Type B pancreatic cell (in vitro differentiated cells): Measurements from ENCODE around the gene PELI3. TPM values are rescaled to one million over a fixed set of nuclear protein-coding genes. Genes with fewer than 3 reads are reported as not detected.

Source experiments
- DNase-seq: peaks from one replicate; pipeline ENCODE4 v3.0.0; 2021; ENCODE audit warnings: mixed read lengths; ENCODE audit not compliant: unreplicated experiment; ENCODE audit errors: extremely low spot score
- H3K27ac Mint-ChIP-seq: 2 replicates; pipeline ENCODE4 v1.8.0; 2021; ENCODE audit warnings: mild to moderate bottlenecking, mixed read lengths
- H3K27me3 Mint-ChIP-seq: 2 replicates; pipeline ENCODE4 v1.8.0; 2021; ENCODE audit warnings: mixed read lengths
- H3K36me3 Mint-ChIP-seq: 2 replicates; pipeline ENCODE4 v1.8.0; 2021; ENCODE audit warnings: mixed read lengths
- H3K4me1 Mint-ChIP-seq: one replicate; pipeline ENCODE4 v1.8.0; 2021; ENCODE audit warnings: mixed read lengths; ENCODE audit not compliant: unreplicated experiment
- H3K4me3 Mint-ChIP-seq: 2 replicates; pipeline ENCODE4 v1.8.0; 2021; ENCODE audit warnings: mild to moderate bottlenecking, mixed read lengths
- H3K9me3 Mint-ChIP-seq: 2 replicates; pipeline ENCODE4 v1.8.0; 2021; ENCODE audit warnings: mixed read lengths
- total RNA-seq: library from RNA; stranded (reverse); gene quantifications from 2 replicates; pipeline ENCODE4 v1.2.1, GENCODE V29; 2021; ENCODE audit warnings: low replicate concordance
- TF ChIP-seq, protein P1 (sequence below): fragments of 200-600 bp; sonication (generic); conservative IDR thresholded peaks from 2 replicates; pipeline ENCODE4 v1.5.0; 2021; ENCODE audit warnings: antibody characterized with exemption, mild to moderate bottlenecking

PELI3 gene
- total RNA-seq, 1 donor from 2014 or later = 17.9 TPM

GRCh38 chr11:66447012-66447411 lies 19.7 kb upstream of the PELI3 start:
- TF ChIP-seq, protein P1, sequence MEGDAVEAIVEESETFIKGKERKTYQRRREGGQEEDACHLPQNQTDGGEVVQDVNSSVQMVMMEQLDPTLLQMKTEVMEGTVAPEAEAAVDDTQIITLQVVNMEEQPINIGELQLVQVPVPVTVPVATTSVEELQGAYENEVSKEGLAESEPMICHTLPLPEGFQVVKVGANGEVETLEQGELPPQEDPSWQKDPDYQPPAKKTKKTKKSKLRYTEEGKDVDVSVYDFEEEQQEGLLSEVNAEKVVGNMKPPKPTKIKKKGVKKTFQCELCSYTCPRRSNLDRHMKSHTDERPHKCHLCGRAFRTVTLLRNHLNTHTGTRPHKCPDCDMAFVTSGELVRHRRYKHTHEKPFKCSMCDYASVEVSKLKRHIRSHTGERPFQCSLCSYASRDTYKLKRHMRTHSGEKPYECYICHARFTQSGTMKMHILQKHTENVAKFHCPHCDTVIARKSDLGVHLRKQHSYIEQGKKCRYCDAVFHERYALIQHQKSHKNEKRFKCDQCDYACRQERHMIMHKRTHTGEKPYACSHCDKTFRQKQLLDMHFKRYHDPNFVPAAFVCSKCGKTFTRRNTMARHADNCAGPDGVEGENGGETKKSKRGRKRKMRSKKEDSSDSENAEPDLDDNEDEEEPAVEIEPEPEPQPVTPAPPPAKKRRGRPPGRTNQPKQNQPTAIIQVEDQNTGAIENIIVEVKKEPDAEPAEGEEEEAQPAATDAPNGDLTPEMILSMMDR = no peak
- peaks cover 8% of the 10 kb centered on the region for H3K9me3 Mint-ChIP-seq
- peaks cover 27% of the 10 kb centered on the region for H3K27me3 Mint-ChIP-seq
- no peaks in the 10 kb centered on the region for H3K4me1 Mint-ChIP-seq
- no peaks in the 10 kb centered on the region for H3K36me3 Mint-ChIP-seq
- H3K27ac Mint-ChIP-seq = no peak overlapping the region
- DNase-seq = no peak
- no peak overlapping the region for H3K4me3 Mint-ChIP-seq

DNA sequence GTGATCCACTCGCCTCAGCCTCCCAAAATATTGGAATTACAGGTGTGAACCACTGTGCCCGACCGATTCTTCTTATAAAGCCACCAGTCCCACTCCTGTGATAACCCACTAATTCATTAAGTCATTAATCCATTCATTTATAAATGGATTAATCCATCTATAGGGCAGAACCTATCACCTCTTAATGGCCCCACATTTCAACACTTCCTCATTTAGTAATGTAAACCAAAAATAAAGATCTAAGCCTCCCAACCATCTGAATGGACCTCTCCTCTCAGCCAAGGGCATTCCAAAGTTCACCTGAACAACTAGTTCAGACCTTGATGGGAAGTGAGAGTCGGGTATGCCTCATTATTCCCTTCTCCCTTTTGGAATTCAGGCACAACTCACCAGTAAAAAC lies 18.2 kb upstream of the PELI3 start:
- no peak overlapping the region for H3K27ac Mint-ChIP-seq
- TF ChIP-seq, protein P1 = no peak
- no peak overlapping the region for H3K4me3 Mint-ChIP-seq
- no peaks in the 10 kb centered on the region for H3K4me1 Mint-ChIP-seq
- no peak for DNase-seq
- H3K9me3 Mint-ChIP-seq = peaks cover 4% of the 10 kb centered on the region
- H3K27me3 Mint-ChIP-seq = peaks cover 29% of the 10 kb centered on the region
- no peaks in the 10 kb centered on the region for H3K36me3 Mint-ChIP-seq

GRCh38 chr11:66450560-66450959 lies 16.1 kb upstream of the PELI3 start:
- H3K36me3 Mint-ChIP-seq = no peaks in the 10 kb centered on the region
- TF ChIP-seq, protein P1 = no peak
- peaks cover 6% of the 10 kb centered on the region for H3K4me1 Mint-ChIP-seq
- no peak for DNase-seq
- no peak overlapping the region for H3K27ac Mint-ChIP-seq
- H3K4me3 Mint-ChIP-seq = no peak overlapping the region
- H3K27me3 Mint-ChIP-seq = peaks cover 46% of the 10 kb centered on the region
- H3K9me3 Mint-ChIP-seq = no peaks in the 10 kb centered on the region

GRCh38 chr11:66451663-66452062 lies 15.0 kb upstream of the PELI3 start:
- Mint-ChIP-seq H3K9me3 (no peaks in the 10 kb centered on the region), H3K36me3 (no peaks in the 10 kb centered on the region), H3K27ac (no peak overlapping the region), H3K4me1 (peaks cover 6% of the 10 kb centered on the region), H3K27me3 (peaks cover 43% of the 10 kb centered on the region), H3K4me3 (no peak overlapping the region)
- TF ChIP-seq, protein P1 = no peak
- no peak for DNase-seq

DNA sequence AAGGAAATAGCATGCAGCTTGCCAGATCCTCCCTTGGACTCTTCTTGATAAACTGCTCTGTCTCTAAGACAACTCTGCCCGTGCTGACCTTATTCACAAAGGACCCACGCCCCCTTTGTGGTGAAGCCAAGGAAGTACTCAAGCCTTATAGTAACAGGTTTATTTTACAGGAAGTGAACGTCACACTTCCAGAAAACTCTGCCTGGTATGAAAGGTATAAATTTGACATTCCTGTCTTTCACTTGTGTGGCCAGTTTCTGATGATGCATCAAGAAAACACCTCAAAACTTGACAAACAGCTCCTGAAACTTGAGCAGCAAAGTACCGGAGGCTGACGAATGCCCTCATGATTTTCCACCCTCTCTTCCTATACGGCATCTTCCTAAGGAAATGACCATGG lies 12.5 kb upstream of the PELI3 start:
- DNase-seq = no peak
- Mint-ChIP-seq H3K27me3 (peaks cover 36% of the 10 kb centered on the region), H3K27ac (peak overlapping the region; percentile 87), H3K9me3 (no peaks in the 10 kb centered on the region), H3K36me3 (no peaks in the 10 kb centered on the region), H3K4me3 (no peak overlapping the region), H3K4me1 (peaks cover 6% of the 10 kb centered on the region)
- TF ChIP-seq, protein P1 = no peak

GRCh38 chr11:66454828-66455227 lies 11.9 kb upstream of the PELI3 start:
- no peak for DNase-seq
- Mint-ChIP-seq H3K4me1 (peaks cover 6% of the 10 kb centered on the region), H3K27ac (peak overlapping the region; percentile 87), H3K4me3 (no peak overlapping the region), H3K27me3 (peaks cover 32% of the 10 kb centered on the region), H3K9me3 (no peaks in the 10 kb centered on the region), H3K36me3 (no peaks in the 10 kb centered on the region)
- TF ChIP-seq, protein P1 = no peak
